Neutrophil (primary cell): ENCODE measurements around the gene TBC1D9.

Experiments used
- H3K27ac ChIP-seq: fragments of 200-600 bp; sonication (generic); 2 replicates; pipeline ENCODE4 v1.5.1; 2016; ENCODE audit warnings: mild to moderate bottlenecking, moderate library complexity
- H3K27me3 ChIP-seq: fragments of 200-600 bp; sonication (generic); 2 replicates; pipeline ENCODE4 v1.6.0; 2016; ENCODE audit warnings: mild to moderate bottlenecking
- H3K36me3 ChIP-seq: fragments of 200-600 bp; sonication (generic); 2 replicates; pipeline ENCODE4 v1.5.1; 2017
- H3K4me1 ChIP-seq, 2 experiments: fragments of 200-600 bp in 1 of 2; sonication (generic) in 1 of 2; 1 replicate in 1 of 2; 2 replicates in 1 of 2; pipeline versions ENCODE4 v1.5.1 to v1.6.1; 2013 to 2016; ENCODE audit warnings: low read depth in 1 of 2, low read length in 1 of 2, mild to moderate bottlenecking in 1 of 2, moderate library complexity in 1 of 2; ENCODE audit not compliant: control insufficient read depth in 1 of 2, insufficient read depth in 1 of 2
- H3K4me3 ChIP-seq, 2 experiments: fragments of 200-600 bp in 1 of 2; sonication (generic) in 1 of 2; 1 replicate in 1 of 2; 2 replicates in 1 of 2; pipeline ENCODE4 v1.5.1; 2013 to 2016; ENCODE audit warnings: low read depth in 1 of 2, low read length in 1 of 2, mild to moderate bottlenecking in 1 of 2, moderate library complexity in 1 of 2
- H3K9me3 ChIP-seq: fragments of 200-600 bp; sonication (generic); 2 replicates; pipeline ENCODE4 v1.5.1; 2016
- TF ChIP-seq, protein P1 (sequence below): fragments of 200-600 bp; sonication (generic); IDR thresholded peaks from 2 replicates; pipeline ENCODE4 v1.5.1; 2016; ENCODE audit warnings: antibody characterized with exemption

TBC1D9 gene

DNA sequence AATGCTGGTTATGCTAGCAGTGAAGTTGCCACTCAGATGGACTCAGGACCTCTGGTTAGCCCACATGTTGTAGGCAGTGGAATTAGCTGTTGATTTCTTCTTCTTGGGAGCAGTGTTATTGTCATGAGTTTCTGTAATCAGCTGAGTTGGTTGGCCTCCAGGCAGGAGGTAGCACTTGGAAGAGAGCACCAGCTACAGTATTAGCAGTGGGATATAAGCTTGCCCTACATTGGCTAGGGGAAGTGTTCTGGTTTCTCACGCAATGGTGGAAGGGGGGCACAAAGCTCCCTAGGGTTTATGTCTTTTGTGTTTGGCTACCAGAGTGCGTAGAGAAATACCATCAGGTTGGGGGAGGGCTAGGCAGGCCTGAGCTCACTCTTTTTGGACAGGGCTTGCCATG, 153.5 kb downstream of the TBC1D9 start:
- no peaks in the 10 kb centered on the region for H3K9me3 ChIP-seq
- H3K27me3 ChIP-seq = peaks cover 9% of the 10 kb centered on the region
- no peaks in the 10 kb centered on the region for H3K4me1 ChIP-seq
- TF ChIP-seq, protein P1, sequence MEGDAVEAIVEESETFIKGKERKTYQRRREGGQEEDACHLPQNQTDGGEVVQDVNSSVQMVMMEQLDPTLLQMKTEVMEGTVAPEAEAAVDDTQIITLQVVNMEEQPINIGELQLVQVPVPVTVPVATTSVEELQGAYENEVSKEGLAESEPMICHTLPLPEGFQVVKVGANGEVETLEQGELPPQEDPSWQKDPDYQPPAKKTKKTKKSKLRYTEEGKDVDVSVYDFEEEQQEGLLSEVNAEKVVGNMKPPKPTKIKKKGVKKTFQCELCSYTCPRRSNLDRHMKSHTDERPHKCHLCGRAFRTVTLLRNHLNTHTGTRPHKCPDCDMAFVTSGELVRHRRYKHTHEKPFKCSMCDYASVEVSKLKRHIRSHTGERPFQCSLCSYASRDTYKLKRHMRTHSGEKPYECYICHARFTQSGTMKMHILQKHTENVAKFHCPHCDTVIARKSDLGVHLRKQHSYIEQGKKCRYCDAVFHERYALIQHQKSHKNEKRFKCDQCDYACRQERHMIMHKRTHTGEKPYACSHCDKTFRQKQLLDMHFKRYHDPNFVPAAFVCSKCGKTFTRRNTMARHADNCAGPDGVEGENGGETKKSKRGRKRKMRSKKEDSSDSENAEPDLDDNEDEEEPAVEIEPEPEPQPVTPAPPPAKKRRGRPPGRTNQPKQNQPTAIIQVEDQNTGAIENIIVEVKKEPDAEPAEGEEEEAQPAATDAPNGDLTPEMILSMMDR = no peak
- H3K36me3 ChIP-seq = no peaks in the 10 kb centered on the region
- no peak overlapping the region for H3K27ac ChIP-seq
- no peak overlapping the region for H3K4me3 ChIP-seq

DNA sequence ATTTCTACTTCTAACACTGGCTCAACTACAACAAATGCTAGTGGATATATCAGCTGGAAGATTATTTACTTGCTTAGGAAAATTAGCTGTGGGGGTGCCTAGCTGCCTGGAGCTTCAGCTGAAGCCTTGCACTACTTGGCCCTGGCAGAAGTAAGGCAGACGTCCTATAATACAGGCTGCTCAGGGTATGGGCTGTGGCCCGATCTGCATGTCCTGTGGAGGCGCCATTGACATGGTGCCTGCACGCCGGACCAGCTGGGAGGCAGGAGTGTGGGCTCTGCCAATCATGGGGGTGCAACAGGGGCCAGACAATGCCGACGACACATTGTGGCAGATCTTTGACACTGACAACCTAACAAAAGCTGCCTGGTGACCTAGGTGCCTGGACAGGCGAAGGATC, 155.8 kb downstream of the TBC1D9 start:
- TF ChIP-seq, protein P1 = no peak
- Histone ChIP-seq H3K4me3 (no peak overlapping the region), H3K27ac (no peak overlapping the region), H3K9me3 (no peaks in the 10 kb centered on the region), H3K36me3 (no peaks in the 10 kb centered on the region), H3K4me1 (no peaks in the 10 kb centered on the region), H3K27me3 (peaks cover 9% of the 10 kb centered on the region)

DNA sequence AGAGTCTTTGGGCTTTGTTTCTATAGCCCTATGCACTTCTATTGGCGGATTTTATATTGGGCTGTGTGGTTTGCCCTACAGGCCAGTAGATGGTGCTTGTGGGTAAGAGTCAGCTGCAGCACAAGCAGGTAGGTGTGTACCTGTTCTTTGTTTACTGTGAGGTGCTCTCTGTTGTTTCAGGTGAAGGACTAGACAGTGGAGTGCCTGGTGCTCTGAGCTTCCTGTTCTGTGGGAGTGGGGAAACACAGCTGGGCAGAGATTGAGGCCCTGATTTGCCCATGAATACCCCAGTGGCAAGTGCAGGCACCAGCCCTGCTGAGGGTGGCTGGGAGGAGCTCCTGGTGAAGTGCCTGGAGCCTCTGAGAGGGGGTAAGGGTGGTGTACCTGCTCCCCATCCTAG, 161.1 kb downstream of the TBC1D9 start:
- H3K36me3 ChIP-seq = no peaks in the 10 kb centered on the region
- H3K4me3 ChIP-seq = no peak overlapping the region
- no peaks in the 10 kb centered on the region for H3K4me1 ChIP-seq
- TF ChIP-seq, protein P1 = no peak
- H3K27me3 ChIP-seq = peaks cover 29% of the 10 kb centered on the region
- no peaks in the 10 kb centered on the region for H3K9me3 ChIP-seq
- no peak overlapping the region for H3K27ac ChIP-seq

GRCh38 chr4:140584439-140584838, 171.7 kb downstream of the TBC1D9 start:
- Histone ChIP-seq H3K9me3 (no peaks in the 10 kb centered on the region), H3K4me3 (no peak overlapping the region), H3K36me3 (no peaks in the 10 kb centered on the region), H3K27me3 (peaks cover 33% of the 10 kb centered on the region), H3K4me1 (no peaks in the 10 kb centered on the region), H3K27ac (no peak overlapping the region)
- TF ChIP-seq, protein P1 = no peak

- Histone ChIP-seq H3K4me3 (no peak overlapping the region), H3K27me3 (peaks cover 52% of the 10 kb centered on the region), H3K9me3 (no peaks in the 10 kb centered on the region), H3K36me3 (no peaks in the 10 kb centered on the region), H3K27ac (no peak overlapping the region), H3K4me1 (no peaks in the 10 kb centered on the region)
- TF ChIP-seq, protein P1 = no peak
Measured at GRCh38 chr4:140581078-140581477, 175.1 kb downstream of the TBC1D9 start.

DNA sequence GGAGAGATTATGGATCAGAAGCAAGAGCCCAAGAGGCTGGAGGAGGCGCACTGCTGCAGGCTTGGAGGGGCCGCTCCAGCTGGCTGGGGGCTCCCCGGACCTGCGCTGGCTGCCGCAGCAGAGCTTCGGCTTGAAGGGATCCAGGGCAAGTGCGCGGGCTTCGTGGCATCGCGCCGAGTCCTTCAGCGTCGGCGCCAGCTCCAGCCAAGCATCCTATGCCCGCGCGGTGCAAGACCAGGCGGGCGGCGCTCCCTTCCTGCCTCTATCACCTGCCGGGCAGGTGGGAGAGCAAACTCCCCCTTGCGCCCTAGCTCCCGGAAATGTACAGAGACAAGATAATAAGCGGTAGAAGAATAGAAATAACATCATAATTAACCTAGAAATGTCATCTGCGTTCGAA, 176.9 kb downstream of the TBC1D9 start:
- no peaks in the 10 kb centered on the region for H3K9me3 ChIP-seq
- no peak overlapping the region for H3K4me3 ChIP-seq
- H3K4me1 ChIP-seq = no peaks in the 10 kb centered on the region
- peaks cover 67% of the 10 kb centered on the region for H3K27me3 ChIP-seq
- H3K27ac ChIP-seq = no peak overlapping the region
- no peaks in the 10 kb centered on the region for H3K36me3 ChIP-seq
- TF ChIP-seq, protein P1 = no peak
